WTC11 (cell line): ENCODE data around the gene KDF1. TPM values are rescaled to one million over a fixed set of nuclear protein-coding genes. Genes with fewer than 3 reads are reported as not detected.

Source experiments
- AR ChIP-seq: fragments of 250-450 bp; sonication (Bioruptor Pico); IDR thresholded peaks from 2 replicates; pipeline ENCODE4 v1.9.0; 2021; ENCODE audit warnings: mild to moderate bottlenecking
- ATF3 ChIP-seq: sonication (generic); formaldehyde crosslinking; conservative IDR thresholded peaks from 2 replicates; pipeline ENCODE4 v1.8.1; 2022; ENCODE audit warnings: mild to moderate bottlenecking, missing genetic modification reagents
- CBFB ChIP-seq: sonication (generic); formaldehyde crosslinking; IDR thresholded peaks from 2 replicates; pipeline ENCODE4 v1.8.1; 2022; ENCODE audit warnings: mild to moderate bottlenecking, low read depth, missing genetic modification reagents
- GABPB1 ChIP-seq: sonication (generic); formaldehyde crosslinking; IDR thresholded peaks from 2 replicates; pipeline ENCODE4 v1.8.1; 2023; ENCODE audit warnings: mild to moderate bottlenecking, missing genetic modification reagents
- GRHL2 ChIP-seq: fragments of 250-450 bp; sonication (Bioruptor Pico); IDR thresholded peaks from 2 replicates; pipeline ENCODE4 v1.8.0; 2022; ENCODE audit warnings: mild to moderate bottlenecking, moderate library complexity; ENCODE audit not compliant: insufficient replicate concordance, severe bottlenecking
- HMGA2 ChIP-seq: fragments of 250-450 bp; sonication (Bioruptor Pico); IDR thresholded peaks from 2 replicates; pipeline ENCODE4 v1.4.0; 2021; ENCODE audit warnings: mild to moderate bottlenecking, moderate library complexity
- JUN ChIP-seq: sonication (generic); formaldehyde crosslinking; IDR thresholded peaks from 2 replicates; pipeline ENCODE4 v1.8.0; 2023; ENCODE audit warnings: mild to moderate bottlenecking, missing genetic modification reagents
- NFYB ChIP-seq: sonication (generic); formaldehyde crosslinking; conservative IDR thresholded peaks from 2 replicates; pipeline ENCODE4 v1.8.0; 2022; ENCODE audit warnings: low read depth, missing genetic modification reagents
- OVOL2 ChIP-seq: fragments of 250-450 bp; sonication (Bioruptor Pico); IDR thresholded peaks from 2 replicates; pipeline ENCODE4 v1.9.0; 2021; ENCODE audit warnings: mild to moderate bottlenecking, borderline replicate concordance
- PRDM15 ChIP-seq: sonication (generic); formaldehyde crosslinking; IDR thresholded peaks from 2 replicates; pipeline ENCODE4 v1.8.0; 2022; ENCODE audit warnings: missing genetic modification reagents
- RELA ChIP-seq: sonication (generic); formaldehyde crosslinking; IDR thresholded peaks from 2 replicates; pipeline ENCODE4 v1.8.1; 2022; ENCODE audit warnings: missing genetic modification reagents, mild to moderate bottlenecking, borderline replicate concordance
- SMAD4 ChIP-seq: sonication (generic); formaldehyde crosslinking; IDR thresholded peaks from 2 replicates; pipeline ENCODE4 v1.8.0; 2022; ENCODE audit warnings: mild to moderate bottlenecking, missing genetic modification reagents
- STAT6 ChIP-seq: sonication (generic); formaldehyde crosslinking; conservative IDR thresholded peaks from 2 replicates; pipeline ENCODE4 v1.8.1; 2023; ENCODE audit warnings: mild to moderate bottlenecking, low read depth, missing genetic modification reagents, moderate library complexity
- USF1 ChIP-seq: sonication (generic); formaldehyde crosslinking; IDR thresholded peaks from 2 replicates; pipeline ENCODE4 v1.8.0; 2022; ENCODE audit warnings: mild to moderate bottlenecking, missing genetic modification reagents
- ZNF281 ChIP-seq: sonication (generic); formaldehyde crosslinking; IDR thresholded peaks from 2 replicates; pipeline ENCODE4 v1.8.0; 2023; ENCODE audit warnings: mild to moderate bottlenecking, missing genetic modification reagents
- ZNF416 ChIP-seq: fragments of 250-450 bp; sonication (Bioruptor Pico); IDR thresholded peaks from 2 replicates; pipeline ENCODE4 v1.9.0; 2021; ENCODE audit warnings: mild to moderate bottlenecking, inconsistent platforms
- ZNF512 ChIP-seq: sonication (generic); formaldehyde crosslinking; IDR thresholded peaks from 2 replicates; pipeline ENCODE4 v1.8.1; 2022; ENCODE audit warnings: missing genetic modification reagents, borderline replicate concordance
- ZNF532 ChIP-seq: fragments of 250-450 bp; sonication (Bioruptor Pico); IDR thresholded peaks from 2 replicates; pipeline ENCODE4 v1.9.0; 2021; ENCODE audit warnings: mild to moderate bottlenecking, borderline replicate concordance
- total RNA-seq: library from RNA; stranded (reverse); gene quantifications from 3 replicates; pipeline ENCODE4 v1.2.3, GENCODE V29; 2021

Gene KDF1
- total RNA-seq, 1 experiment from 2014 or later = 19.0 TPM

- TF ChIP-seq ZNF416 (CRISPR knock-in tag) (peak; percentile 78; the same call in 1 of the 2 replicates), CBFB (CRISPR knock-in tag) (no peak), JUN (CRISPR knock-in tag) (no peak), NFYB (CRISPR knock-in tag) (no peak; the same call in 1 of the 2 replicates), USF1 (CRISPR knock-in tag) (peak; percentile 99), STAT6 (CRISPR knock-in tag) (no peak), ZNF512 (CRISPR knock-in tag) (no peak), SMAD4 (CRISPR knock-in tag) (no peak), AR (CRISPR knock-in tag) (no peak), ZNF281 (CRISPR knock-in tag) (no peak), ZNF532 (CRISPR knock-in tag) (no peak), PRDM15 (no peak), RELA (CRISPR knock-in tag) (no peak), GRHL2 (CRISPR knock-in tag) (no peak), GABPB1 (CRISPR knock-in tag) (no peak), ATF3 (no peak), HMGA2 (no peak), OVOL2 (CRISPR knock-in tag) (no peak)
Measured at GRCh38 chr1:26900001-26900814, 60.1 kb downstream of the KDF1 start, which contains the start of gene GPATCH3 (continued).
